Calu3 (cell line): ENCODE data around the gene RNF213. TPM values are rescaled to one million over a fixed set of nuclear protein-coding genes. Genes with fewer than 3 reads are reported as not detected.

Experiments used
- BruUV-seq: library from RNA; stranded (reverse); fragments of 400-500 nt; replicated peaks from 2 replicates; lab custom pipeline; 2021; lab: Mats Ljungman, UMichigan
- CTCF ChIA-PET: fragments of 300-600 bp; sonication (Branson Sonifier 250); formaldehyde crosslinking; loops from one replicate; lab custom pipeline; 2022; ENCODE audit warnings: antibody characterized with exemption; lab: Charles Lee
- DNase-seq: peaks from one replicate; pipeline ENCODE4 v3.0.0; 2022
- H3K27ac Mint-ChIP-seq: one replicate; pipeline ENCODE4 v1.8.0; 2022; ENCODE audit warnings: mixed read lengths; ENCODE audit not compliant: unreplicated experiment
- H3K27me3 Mint-ChIP-seq: one replicate; pipeline ENCODE4 v1.8.0; 2022; ENCODE audit warnings: mixed read lengths; ENCODE audit not compliant: unreplicated experiment
- H3K36me3 Mint-ChIP-seq: one replicate; pipeline ENCODE4 v1.8.0; 2022; ENCODE audit warnings: mild to moderate bottlenecking, moderate library complexity, mixed read lengths; ENCODE audit not compliant: insufficient read depth, unreplicated experiment
- H3K4me1 Mint-ChIP-seq: one replicate; pipeline ENCODE4 v1.8.0; 2022; ENCODE audit warnings: mild to moderate bottlenecking, low read depth, mixed read lengths; ENCODE audit not compliant: unreplicated experiment
- H3K4me3 Mint-ChIP-seq: one replicate; pipeline ENCODE4 v1.8.0; 2022; ENCODE audit warnings: mild to moderate bottlenecking, low read depth, moderate library complexity, mixed read lengths; ENCODE audit not compliant: unreplicated experiment
- H3K9me3 Mint-ChIP-seq: one replicate; pipeline ENCODE4 v1.8.0; 2022; ENCODE audit warnings: low read depth, mixed read lengths; ENCODE audit not compliant: unreplicated experiment
- CTCF ChIP-seq: fragments of 200-600 bp; IDR thresholded peaks from one replicate; pipeline ENCODE4 v1.8.0; 2022; ENCODE audit warnings: antibody characterized with exemption; ENCODE audit not compliant: unreplicated experiment
- intact Hi-C: fragments of 100-400 bp; cut with micrococcal nuclease; formaldehyde crosslinking; loops from one replicate; pipeline ENCODE4 v1.10.0; 2022; ENCODE audit not compliant: unreplicated experiment
- total RNA-seq: library from RNA; stranded (reverse); gene quantifications from 2 replicates; pipeline ENCODE4 v1.2.3, GENCODE V29; 2022

RNF213 gene
- total RNA-seq, 1 experiment from 2014 or later, result 221 TPM

GRCh38 chr17:80441133-80441578 is 180.5 kb downstream of the RNF213 start:
- CTCF ChIA-PET, result no interaction called here
- DNase-seq, result peak; percentile 28
- no peak overlapping the region for H3K27ac Mint-ChIP-seq
- H3K27me3 Mint-ChIP-seq, result peaks cover 8% of the 10 kb centered on the region
- intact Hi-C loops, result no loop called here
- no peaks in the 10 kb centered on the region for H3K9me3 Mint-ChIP-seq
- no TSS peak for BruUV-seq
- no peak for TF ChIP-seq CTCF
- H3K4me3 Mint-ChIP-seq, result no peak overlapping the region
- H3K36me3 Mint-ChIP-seq, result peaks cover 8% of the 10 kb centered on the region
- no peaks in the 10 kb centered on the region for H3K4me1 Mint-ChIP-seq

- H3K4me3 Mint-ChIP-seq, result no peak overlapping the region
- no peaks in the 10 kb centered on the region for H3K4me1 Mint-ChIP-seq
- no TSS peak for BruUV-seq
- intact Hi-C loops, result no loop called here
- CTCF ChIA-PET, result no interaction called here
- H3K9me3 Mint-ChIP-seq, result no peaks in the 10 kb centered on the region
- no peak for DNase-seq
- H3K27me3 Mint-ChIP-seq, result peaks cover 8% of the 10 kb centered on the region
- H3K36me3 Mint-ChIP-seq, result peaks cover 8% of the 10 kb centered on the region
- no peak for TF ChIP-seq CTCF
- H3K27ac Mint-ChIP-seq, result no peak overlapping the region
These were observed 181.1 kb downstream of the RNF213 start for GRCh38 chr17:80441598-80442322.

GRCh38 chr17:80442323-80442659 is 181.6 kb downstream of the RNF213 start:
- CTCF ChIA-PET, result no interaction called here
- intact Hi-C loops, result no loop called here
- TF ChIP-seq CTCF, result no peak
- H3K9me3 Mint-ChIP-seq, result no peaks in the 10 kb centered on the region
- no TSS peak for BruUV-seq
- no peak overlapping the region for H3K4me3 Mint-ChIP-seq
- DNase-seq, result no peak
- no peak overlapping the region for H3K27ac Mint-ChIP-seq
- peaks cover 8% of the 10 kb centered on the region for H3K27me3 Mint-ChIP-seq
- no peaks in the 10 kb centered on the region for H3K4me1 Mint-ChIP-seq
- H3K36me3 Mint-ChIP-seq, result peaks cover 8% of the 10 kb centered on the region

GRCh38 chr17:80442764-80443163 is 182.1 kb downstream of the RNF213 start:
- H3K27me3 Mint-ChIP-seq, result peaks cover 8% of the 10 kb centered on the region
- no peak for DNase-seq
- CTCF ChIA-PET, result no interaction called here
- H3K4me1 Mint-ChIP-seq, result no peaks in the 10 kb centered on the region
- H3K4me3 Mint-ChIP-seq, result no peak overlapping the region
- no peaks in the 10 kb centered on the region for H3K9me3 Mint-ChIP-seq
- intact Hi-C loops, result no loop called here
- H3K36me3 Mint-ChIP-seq, result peaks cover 7% of the 10 kb centered on the region
- no TSS peak for BruUV-seq
- no peak overlapping the region for H3K27ac Mint-ChIP-seq
- TF ChIP-seq CTCF, result no peak
